NCI-H2107 treated with DMSO at 0.1 percent for 48 hours (cell line): ENCODE results near the gene EHMT1.

Experiments used
- DNase-seq: peaks from one replicate; lab custom pipeline; 2025; ENCODE audit not compliant: unreplicated experiment; lab: John Stamatoyannopoulos, UW

Gene EHMT1

GRCh38 chr9:137618105-137619067, at the start of gene EHMT1:
Gene EHMT1, plus strand, starts transcription at chr9:137619005. Its CDS starts 24 bp downstream, at chr9:137619029.
- peak; percentile 75 for DNase-seq

- no peak for DNase-seq
Observed at GRCh38 chr9:137569609-137570203, 49.1 kb upstream of the EHMT1 start.

- no peak for DNase-seq
Observed at GRCh38 chr9:137570566-137570965, 48.2 kb upstream of the EHMT1 start.

GRCh38 chr9:137574192-137574591, 44.6 kb upstream of the EHMT1 start:
- DNase-seq, result no peak

GRCh38 chr9:137575364-137575715, 43.5 kb upstream of the EHMT1 start:
- DNase-seq, result no peak

GRCh38 chr9:137575716-137576411, 42.9 kb upstream of the EHMT1 start:
- no peak for DNase-seq

- peak; percentile 79 for DNase-seq
Observed at GRCh38 chr9:137578518-137579258, 40.1 kb upstream of the EHMT1 start, which contains the start of gene DPH7. Gene DPH7, minus strand, starts transcription at chr9:137578925. Its CDS starts 148 bp downstream, at chr9:137578777.

GRCh38 chr9:137579259-137579604, 39.6 kb upstream of the EHMT1 start:
- DNase-seq, result no peak

GRCh38 chr9:137580209-137580953, 38.4 kb upstream of the EHMT1 start:
- no peak for DNase-seq

GRCh38 chr9:137580954-137581322, 37.9 kb upstream of the EHMT1 start:
- DNase-seq, result no peak

GRCh38 chr9:137581361-137582285, 37.2 kb upstream of the EHMT1 start:
- DNase-seq, result no peak

GRCh38 chr9:137582286-137582860, 36.4 kb upstream of the EHMT1 start:
- DNase-seq, result no peak

GRCh38 chr9:137583347-137583746, 35.5 kb upstream of the EHMT1 start:
- DNase-seq, result no peak

- no peak for DNase-seq
Observed at GRCh38 chr9:137583957-137584356, 34.8 kb upstream of the EHMT1 start.

GRCh38 chr9:137586854-137587253, 32.0 kb upstream of the EHMT1 start:
- DNase-seq, result no peak

- DNase-seq, result no peak
Observed at GRCh38 chr9:137588311-137588710, 30.5 kb upstream of the EHMT1 start.

- no peak for DNase-seq
Observed at GRCh38 chr9:137588891-137589290, 29.9 kb upstream of the EHMT1 start.

- DNase-seq, result no peak
Observed at GRCh38 chr9:137589441-137590122, 29.2 kb upstream of the EHMT1 start.

- no peak for DNase-seq
Observed at GRCh38 chr9:137590123-137590468, 28.7 kb upstream of the EHMT1 start.
